GM21528 (cell line): ENCODE results near the gene SBNO1.

ENCODE experiments used
- ATAC-seq: cut with Tn5 transposase; IDR thresholded peaks from one replicate; pipeline ENCODE4 v1.9.1; 2021; ENCODE audit warnings: mild to moderate bottlenecking, moderate library complexity; ENCODE audit not compliant: unreplicated experiment, low FRiP score

Gene SBNO1

GRCh38 chr12:123278101-123278627, 86.5 kb downstream of the SBNO1 start:
- ATAC-seq: peak; percentile 71

GRCh38 chr12:123273166-123273565, 91.5 kb downstream of the SBNO1 start:
- ATAC-seq: no peak

GRCh38 chr12:123271001-123271668, 93.5 kb downstream of the SBNO1 start:
- peak; percentile 55 for ATAC-seq

- peak; percentile 7 for ATAC-seq
Measured at GRCh38 chr12:123270214-123271000, 94.2 kb downstream of the SBNO1 start.

- no peak for ATAC-seq
Measured at GRCh38 chr12:123269896-123270213, 94.8 kb downstream of the SBNO1 start.

GRCh38 chr12:123269395-123269892, 95.2 kb downstream of the SBNO1 start:
- ATAC-seq: no peak

GRCh38 chr12:123268850-123269249, 95.8 kb downstream of the SBNO1 start:
- no peak for ATAC-seq

- ATAC-seq: no peak
Measured at GRCh38 chr12:123267991-123268843, 96.4 kb downstream of the SBNO1 start.

GRCh38 chr12:123267335-123267920, 97.2 kb downstream of the SBNO1 start:
- no peak for ATAC-seq

- no peak for ATAC-seq
Measured at GRCh38 chr12:123266679-123267277, 97.9 kb downstream of the SBNO1 start.

- ATAC-seq: no peak
Measured at GRCh38 chr12:123265851-123266678, 98.6 kb downstream of the SBNO1 start.

GRCh38 chr12:123264642-123265041, 100.0 kb downstream of the SBNO1 start:
- no peak for ATAC-seq

GRCh38 chr12:123263196-123263817, 101.3 kb downstream of the SBNO1 start:
- no peak for ATAC-seq

GRCh38 chr12:123261196-123261595, 103.5 kb downstream of the SBNO1 start:
- ATAC-seq: no peak

GRCh38 chr12:123260081-123260480, 104.6 kb downstream of the SBNO1 start:
- ATAC-seq: no peak

- no peak for ATAC-seq
Measured at GRCh38 chr12:123258593-123258992, 106.1 kb downstream of the SBNO1 start.

GRCh38 chr12:123254853-123255446, 109.7 kb downstream of the SBNO1 start:
- no peak for ATAC-seq
